ENCODE data around the gene ZNF618.

The ZNF618 gene

DNA sequence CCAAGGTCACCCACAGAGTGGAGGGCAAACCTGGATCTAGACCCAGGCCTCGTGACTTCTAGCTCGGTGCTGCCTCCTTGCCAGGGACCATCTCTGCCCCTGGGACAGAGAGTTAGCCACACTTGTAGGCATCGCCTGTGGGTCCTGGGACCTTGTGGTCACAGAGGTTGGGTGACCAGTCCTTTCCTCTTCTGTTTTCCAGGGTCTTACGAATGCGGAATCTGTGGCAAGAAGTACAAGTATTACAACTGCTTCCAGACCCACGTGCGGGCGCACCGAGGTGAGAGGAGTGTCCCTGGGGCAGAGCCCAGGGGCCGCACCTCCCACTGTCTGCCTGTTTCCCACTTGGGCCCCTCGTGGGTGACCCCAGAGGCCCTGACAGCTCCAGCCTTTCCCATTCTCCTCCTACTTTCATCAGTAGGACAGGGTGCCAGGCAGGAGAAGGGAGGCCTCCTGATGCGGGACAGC, 125.7 kb downstream of the ZNF618 start:
- DNase-seq (ENCODE audit: low spot score) = no peak

DNA sequence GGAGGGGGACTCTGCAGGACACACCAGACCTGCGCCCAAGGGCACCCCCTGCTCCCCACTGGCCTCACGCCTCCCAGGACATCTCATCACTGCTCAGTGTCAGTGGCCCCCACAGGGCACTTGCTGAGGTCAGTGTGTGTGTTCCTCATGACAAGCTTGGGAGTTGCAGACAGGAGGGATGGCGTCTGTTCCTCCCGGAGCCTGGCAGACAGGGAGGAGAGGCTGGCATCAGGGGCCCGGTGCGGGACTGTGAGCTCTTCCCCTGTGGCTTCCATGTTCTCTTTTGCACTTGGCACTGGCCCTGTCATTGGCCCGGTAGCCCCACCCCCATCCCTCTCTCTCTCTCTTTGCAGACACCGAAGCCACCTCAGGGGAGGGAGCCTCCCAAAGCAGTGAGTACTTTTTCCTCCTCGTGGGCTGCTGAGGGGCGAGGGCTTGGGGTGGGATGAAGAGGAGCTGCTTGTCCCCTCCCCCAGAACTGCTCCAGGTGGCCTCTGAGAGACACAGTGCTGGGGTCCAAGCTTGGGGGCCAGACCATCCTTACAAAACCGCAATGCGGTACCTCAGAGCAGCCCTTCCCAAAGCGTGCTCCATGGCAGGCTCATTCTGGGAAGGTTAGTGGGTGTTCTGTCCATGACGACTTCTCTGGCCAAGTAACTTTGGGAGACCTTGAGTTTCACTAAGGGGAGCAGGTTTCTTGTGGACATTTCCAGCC, 126.3 kb downstream of the ZNF618 start:
- no peak for DNase-seq (ENCODE audit: low spot score)

DNA sequence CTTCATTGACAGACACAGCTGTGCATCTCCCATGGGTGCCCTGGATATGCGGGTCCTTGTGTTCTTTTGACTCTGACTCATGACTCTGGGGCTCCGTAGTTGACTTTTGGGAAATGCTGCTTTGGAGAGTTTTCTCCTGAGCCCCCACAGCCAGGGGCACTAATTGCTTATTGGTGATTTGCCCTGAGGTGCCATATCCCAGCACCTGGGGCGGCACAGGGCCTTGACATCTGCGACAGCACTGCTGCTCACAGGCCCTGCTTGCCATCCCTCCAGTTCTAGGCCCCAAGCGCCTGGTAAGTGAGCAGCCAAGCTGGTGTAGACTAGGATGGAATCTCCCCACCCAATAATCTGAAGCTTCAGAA, 126.9 kb downstream of the ZNF618 start:
- DNase-seq (ENCODE audit: low spot score) = no peak

DNA sequence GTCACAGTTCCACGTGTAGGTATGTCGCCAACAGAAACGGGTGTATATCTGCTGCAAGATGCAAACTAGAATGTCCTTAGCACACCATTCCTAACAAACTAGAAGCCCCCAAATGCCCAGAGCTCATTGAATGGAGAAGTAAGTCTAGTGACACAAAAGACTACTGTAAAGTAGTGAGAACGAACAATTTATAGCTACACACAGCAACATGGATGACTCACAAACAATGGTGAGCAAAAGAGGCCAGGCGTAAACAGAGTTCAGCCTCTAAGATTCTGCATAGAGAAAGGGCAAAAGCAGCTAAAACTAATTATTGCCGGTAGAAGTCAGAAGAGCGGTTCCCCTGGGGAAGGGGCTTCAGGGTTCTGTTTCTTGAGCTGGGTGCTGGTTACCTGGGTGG, 127.2 kb downstream of the ZNF618 start:
- no peak for DNase-seq (ENCODE audit: low spot score)

DNA sequence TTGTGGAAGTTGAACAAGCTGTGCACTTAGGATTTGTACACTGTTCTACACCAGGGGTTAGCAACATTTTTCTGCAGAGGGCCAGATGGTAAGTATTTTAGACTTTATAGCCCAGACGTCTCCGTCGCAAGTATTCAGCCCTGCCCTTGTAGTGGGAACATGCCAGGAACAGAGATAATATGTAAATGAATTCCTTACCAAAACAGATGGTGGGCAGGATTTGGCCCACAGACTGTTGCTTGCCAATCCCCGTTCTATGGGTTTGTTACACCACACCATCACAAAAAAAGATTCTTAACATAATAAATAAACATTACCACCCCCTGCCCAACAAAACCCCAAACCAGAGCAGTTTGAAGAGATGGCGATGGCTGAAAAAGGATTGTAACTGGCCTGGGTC, 127.6 kb downstream of the ZNF618 start:
- no peak for DNase-seq (ENCODE audit: low spot score)

DNA sequence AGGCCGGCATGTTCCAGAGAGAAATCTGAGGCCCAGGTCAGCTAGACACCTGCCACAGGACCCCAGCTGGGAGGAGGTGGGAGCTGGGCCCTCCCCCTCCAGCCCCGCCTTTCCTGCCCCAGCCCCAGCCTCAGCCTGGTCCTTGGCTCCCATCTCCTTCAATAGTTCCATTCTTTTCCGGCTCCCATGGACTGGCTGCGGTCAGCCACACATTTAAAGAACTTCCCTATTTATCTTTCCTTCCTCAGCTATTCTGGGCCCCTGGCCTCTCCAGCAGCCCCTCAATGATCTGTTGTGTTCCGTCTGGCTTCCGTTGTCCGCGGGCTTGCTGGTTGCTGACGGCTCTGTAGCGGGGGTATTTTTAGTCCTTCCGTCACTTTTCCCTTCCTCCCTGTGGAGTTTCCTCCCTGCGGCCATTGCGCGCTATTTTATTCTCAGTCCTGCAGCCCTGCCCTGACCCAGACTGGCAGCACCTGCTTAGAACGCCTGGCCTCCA, 128.2 kb downstream of the ZNF618 start:
- no peak for DNase-seq (ENCODE audit: low spot score)

DNA sequence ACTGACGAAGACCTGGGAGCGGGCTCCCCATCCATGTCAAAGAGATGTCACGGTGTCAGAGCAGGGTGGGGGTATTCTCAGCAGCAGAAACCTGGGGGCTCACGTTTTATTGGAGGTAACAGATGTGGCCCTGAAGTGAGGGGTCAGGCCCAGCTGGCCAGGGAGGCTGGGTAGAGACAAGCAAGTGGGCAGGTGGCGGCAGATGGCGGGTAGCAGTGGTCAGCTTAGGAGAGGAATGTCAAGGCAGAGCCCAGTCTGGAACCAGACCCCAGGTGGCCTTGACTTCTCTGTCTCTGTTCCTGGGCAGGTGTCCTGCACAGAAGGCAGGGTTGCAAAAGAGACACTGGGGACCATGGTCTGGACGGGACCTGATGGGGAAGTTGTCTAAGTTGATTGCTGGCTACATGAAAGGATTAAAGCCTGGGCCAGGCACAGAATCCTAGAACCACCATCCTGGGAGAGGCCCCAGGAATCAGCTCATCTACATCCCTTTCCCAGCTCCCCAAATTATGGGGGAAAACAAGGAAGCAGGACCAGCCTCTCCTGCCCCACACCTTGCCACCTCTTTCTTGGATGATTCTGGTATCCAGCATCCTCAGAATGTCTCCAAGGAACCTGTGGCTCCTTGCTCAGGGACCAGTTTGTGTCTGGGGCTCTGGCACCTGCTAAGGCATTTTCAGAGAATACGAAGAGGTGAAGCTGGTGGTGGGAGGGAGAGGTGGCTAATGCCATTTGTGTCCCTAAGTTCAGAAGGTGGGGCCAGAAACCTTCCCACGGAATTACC, 129.5 kb downstream of the ZNF618 start:
- no peak for DNase-seq (ENCODE audit: low spot score)

DNA sequence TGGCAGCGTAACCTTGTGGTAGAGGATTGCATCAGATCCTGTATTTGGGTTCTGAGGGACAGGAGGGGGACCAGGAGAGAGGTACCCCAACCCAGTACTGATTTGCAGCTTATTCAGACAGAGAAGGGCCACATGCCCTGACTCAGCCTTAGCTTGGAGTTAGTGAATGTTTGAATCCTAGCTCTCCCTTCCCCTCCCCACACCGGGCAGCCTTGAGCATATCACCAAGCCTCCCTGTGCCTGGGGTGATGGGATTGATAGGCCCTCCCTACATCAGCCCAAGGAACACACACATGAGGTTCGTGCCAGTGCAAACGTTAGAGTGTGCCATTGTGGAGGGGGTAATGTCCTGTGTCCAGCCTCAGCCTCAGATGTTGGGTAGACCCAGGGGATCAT, 130.0 kb downstream of the ZNF618 start:
- no peak for DNase-seq (ENCODE audit: low spot score)

DNA sequence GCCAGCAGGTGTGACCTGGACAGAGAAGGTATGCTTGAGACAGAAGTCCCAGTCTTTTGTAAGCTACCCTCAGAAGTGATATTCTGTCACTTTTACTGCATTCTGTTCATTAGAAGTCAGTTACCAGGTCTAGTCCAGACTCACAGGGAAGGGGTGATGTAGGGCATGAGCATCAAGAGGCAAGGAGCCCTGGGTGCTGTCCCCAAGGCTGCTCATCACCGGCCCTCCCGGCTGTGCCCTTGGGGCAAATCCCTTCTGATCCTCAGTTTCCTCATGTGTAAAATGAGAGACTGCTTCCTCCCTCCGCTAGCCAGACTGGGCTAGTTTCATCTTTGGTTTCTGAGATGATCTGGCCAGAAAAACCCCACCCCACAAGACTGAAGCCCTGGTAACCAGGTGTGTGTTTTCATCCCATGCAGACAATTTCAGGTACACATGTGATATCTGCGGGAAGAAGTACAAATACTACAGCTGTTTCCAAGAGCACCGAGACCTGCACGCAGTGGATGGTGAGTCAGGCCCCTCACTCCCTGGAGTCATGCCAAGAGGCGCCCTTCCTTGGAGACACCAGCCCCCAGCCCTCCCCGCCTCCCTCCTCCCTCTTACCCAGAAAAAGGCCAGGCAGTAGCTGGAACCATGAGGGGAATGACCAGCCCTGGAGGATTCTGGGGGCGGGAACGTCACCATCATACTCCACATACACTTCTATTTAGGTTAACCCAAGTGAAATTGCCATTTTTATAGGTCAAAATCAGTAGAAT, 131.0 kb downstream of the ZNF618 start:
- DNase-seq (ENCODE audit: low spot score) = no peak

DNA sequence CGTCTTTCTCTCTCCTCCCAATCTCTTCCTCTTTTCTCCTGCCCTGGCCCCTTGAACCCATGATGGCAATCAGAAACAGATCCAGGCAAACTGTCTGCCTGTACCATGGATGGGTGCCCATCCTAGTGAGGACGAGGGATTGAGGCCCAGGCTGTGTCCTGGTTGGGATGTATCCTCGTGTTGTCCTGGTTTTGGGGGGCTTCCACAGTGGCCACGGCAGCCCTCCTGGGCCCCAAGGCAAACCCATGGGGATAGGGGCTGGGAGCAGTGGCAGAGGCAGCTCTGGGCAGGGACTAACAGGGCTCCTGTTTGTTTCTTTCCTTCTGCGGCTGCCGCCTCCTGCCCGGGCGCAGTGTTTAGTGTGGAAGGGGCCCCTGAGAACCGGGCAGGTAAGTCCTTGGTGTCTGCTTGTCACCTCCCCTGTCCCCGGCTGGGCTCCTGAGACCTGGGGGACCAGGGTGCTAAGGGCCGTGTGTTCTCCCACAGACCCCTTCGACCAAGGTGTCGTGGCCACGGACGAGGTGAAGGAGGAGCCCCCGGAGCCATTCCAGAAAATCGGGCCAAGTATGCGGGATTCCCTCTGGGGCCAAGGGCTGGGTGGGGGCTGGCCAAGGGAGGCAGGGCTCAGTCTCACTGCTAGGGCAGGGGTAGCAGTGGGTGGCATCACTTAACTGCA, 132.0 kb downstream of the ZNF618 start:
- DNase-seq (ENCODE audit: low spot score) = no peak

DNA sequence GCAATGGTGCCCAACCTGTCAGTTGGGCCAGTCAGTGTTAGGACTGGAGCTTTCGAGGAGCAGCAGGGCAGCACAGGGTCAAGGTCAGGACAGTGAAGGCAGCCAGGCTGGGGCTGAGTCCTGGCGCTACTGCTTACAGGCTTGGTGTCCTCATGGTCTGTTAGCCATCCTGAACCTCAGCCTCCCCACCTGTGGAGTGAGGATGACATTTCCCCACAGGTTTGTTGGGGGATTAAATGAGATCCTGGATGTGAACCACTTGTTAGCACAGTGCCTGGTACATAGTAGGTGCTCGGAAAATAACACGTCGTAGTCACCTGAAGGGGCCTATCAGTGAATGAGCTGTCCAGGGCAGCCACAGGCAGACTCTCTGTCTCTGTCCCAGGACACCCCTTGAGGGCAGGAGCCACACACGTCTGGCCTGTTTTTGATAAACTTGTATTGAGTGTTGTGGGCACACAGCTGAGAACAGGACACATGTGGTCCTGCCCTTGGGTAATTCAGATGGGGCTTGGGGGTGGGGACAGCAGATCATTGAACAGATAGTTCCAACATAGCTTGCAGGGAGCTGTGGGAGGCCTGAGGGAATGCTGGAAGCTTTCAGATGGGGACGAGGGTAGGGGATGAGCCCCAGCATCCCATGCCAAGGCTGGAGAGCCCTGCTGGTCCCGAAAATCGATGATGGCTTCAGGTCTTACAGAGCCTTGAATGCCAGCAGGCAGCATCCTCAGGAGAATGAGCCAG, 132.7 kb downstream of the ZNF618 start:
- no peak for DNase-seq (ENCODE audit: low spot score)

DNA sequence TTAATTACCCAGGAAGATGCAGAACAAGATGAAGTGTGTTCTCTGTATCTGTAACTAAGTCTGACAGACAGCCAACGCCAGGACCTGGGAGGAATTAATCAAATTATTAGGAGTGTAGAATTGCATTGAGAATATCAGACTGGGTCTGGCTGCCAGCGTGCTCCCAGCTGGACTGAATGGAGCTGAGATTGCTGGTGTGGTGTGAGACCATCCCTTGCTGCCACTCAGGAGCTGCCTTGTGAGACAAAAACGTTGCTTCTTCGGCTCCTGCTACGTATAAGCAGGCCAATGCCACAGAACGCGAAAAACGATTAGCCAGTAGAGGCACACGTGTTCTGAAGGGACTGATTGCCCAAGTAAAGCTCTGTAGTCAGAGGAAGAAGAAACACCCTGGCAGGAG, 135.2 kb downstream of the ZNF618 start:
- no peak for DNase-seq (ENCODE audit: low spot score)

DNA sequence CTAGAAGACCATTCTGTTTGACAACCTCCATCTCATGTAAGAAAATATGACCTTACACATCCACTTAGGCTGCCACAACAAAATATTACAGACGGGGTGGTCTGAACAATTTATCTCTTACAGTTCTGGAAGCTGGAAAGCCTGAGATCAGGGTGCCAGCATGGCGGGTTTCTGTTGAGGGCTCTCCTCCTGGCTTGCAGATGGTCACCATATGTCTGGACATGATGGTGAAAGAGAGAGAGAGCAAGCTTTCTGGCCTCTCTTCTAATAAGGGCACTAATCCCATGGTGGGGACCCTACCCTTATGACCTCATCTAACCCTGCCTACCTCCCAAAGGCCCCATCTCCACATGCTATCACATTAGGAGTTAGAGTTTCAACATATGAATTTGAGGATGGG, 136.0 kb downstream of the ZNF618 start:
- DNase-seq (ENCODE audit: low spot score) = no peak

DNA sequence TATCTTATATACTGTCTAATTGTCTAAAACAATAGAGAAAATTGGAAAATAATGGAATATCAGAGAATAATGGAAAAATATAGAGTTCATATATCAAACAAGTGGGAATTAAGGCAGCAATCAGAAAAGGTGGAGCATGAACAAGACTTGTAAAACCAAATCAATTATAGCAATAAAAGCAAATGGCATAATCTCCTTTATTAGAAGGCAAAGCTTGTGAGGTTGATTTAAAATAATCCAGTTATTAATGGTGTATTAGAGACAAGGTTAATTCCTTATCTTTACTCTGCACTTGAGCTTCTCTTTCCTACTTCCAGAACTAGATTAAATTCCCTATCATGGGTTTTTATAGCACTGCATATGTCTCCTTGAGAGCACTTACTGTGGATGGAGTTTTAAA, 137.9 kb downstream of the ZNF618 start:
- DNase-seq (ENCODE audit: low spot score) = no peak

DNA sequence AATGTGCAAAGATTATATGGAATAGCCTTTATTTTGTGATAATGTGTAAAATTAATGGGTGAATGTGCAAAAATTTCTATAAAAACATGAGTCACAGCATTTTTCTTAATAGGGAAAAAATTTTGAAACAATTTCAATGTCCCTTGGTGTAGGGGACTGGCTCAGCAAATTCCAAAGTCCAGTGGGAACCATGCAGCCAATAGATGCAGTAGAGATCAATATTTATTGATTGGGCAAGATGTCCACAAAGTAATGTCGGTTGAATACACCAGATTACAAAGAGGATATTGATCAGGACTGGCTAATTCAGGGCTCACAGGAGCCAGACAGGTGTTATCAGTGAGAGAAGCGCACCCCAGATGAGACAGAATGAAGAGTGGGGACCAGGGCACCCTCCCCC, 139.5 kb downstream of the ZNF618 start:
- DNase-seq (ENCODE audit: low spot score) = no peak

DNA sequence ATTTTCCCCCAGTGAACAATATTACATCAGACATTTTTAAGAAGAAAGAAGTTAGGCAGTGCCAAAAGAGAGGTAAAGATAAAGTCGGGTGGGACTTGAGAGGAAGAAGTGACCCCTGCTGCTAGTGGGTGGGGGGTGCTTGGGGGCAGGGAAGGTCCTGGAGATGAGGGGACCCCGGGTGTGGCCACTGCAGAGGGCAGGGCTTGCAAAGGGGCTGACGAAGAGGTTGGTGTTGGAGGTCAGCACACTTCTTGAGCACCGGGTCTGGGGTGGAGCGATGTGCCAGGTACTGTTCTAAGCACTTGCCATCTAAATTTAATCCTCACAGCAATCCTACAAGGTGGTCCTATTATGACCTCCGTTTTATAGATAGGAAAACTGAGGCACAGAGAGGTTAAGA, 140.0 kb downstream of the ZNF618 start:
- no peak for DNase-seq (ENCODE audit: low spot score)

DNA sequence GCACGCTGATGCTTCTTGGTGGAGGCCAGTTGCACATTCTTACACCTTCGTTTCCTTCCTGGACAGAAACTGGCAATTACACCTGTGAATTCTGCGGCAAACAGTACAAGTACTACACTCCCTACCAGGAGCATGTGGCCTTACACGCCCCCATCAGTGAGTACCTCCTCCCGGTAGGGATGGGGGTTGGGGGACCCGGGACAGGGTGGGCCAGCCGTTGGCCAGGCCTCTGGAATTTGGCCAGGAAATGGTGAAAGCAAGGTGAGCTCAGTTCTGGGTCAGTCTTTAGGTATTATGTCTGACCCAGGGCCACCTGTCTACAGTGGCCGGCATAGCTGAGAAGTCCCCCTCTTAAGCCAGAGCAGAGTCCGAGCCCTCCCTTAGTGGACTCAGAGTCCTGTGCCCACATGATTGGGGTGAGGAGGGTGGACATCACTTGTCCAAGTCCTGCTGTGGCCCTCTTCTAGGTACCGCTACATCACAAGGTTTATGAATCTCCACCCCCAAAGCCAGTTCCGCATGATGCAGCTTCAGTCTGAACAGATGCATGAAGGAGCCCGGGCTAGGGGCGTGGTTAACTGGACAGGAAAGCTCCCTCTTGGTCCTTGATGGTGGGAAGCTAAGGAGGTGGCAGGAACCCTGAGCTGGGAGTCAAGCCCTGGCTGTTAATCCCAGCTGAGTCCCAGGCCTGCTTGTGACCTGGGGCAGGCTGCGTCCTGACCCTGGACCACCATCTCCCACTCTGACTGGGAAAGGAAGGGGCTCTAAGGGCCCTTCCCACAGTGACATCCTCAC, 140.7 kb downstream of the ZNF618 start:
- DNase-seq (ENCODE audit: low spot score) = no peak

DNA sequence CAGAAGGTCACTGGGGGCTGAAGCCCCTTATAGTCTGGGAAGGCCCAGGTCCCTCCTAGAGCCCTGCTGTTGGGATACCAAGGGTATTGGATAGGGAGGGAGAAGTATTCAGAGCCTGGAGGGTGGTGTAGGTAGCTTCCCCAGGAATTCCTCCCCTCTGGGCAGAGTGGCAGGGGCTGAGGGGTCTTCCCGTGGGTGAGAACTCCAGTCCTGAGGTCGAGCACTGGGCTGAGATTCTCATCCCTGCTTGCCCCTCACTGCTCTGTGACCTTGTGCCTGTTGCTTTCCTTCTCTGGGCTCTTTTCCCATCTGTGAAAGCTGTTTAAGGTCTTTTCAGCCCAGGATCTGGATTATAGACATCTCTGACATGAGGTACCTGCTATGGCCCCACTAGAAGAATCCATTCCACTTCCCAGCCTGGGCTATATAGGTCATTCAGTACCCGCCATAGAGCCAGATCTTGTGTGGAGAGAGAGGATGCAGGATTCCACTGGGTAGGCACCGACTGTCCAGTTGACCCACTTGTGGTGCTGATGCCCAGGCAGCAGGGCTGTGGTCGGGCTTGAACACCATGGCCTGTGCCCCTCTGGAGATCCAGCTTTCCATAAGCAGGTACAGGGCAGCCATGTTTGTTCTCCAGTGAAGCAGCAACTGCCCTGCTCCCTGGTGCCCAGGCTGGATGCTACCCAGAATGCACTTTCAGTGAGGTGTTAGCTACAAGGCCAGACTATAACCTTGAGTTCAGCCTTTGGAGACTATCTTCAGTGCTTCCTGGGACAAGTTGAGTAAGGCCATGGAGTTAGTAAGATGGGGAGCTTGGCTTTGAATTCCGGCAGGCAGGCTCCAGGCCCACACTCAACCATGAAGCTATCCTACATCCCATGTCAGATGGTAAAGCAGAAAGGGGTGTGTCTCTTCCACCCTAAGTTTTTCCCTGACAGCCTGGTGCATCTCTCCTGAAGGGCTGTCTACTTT, 141.9 kb downstream of the ZNF618 start:
- DNase-seq (ENCODE audit: low spot score) = no peak

DNA sequence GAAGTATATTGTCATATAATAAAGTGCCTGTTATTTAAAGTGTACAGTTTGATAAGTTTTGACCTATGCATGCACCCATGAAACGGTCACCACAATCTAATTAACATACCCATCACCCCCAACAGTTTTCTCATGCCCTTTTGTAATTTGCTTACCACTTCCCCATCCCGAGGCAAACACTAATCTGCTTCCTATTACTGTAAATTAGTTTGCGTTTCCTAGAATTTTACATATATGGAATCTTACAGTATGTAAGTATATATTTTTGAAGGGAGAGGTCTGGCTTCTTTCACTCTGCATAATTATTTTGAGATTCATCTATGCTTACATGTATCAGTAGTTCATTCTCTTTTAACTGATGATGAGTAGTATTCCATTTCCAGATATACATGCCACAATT, 145.5 kb downstream of the ZNF618 start:
- no peak for DNase-seq (ENCODE audit: low spot score)
